CD4-positive, alpha-beta T cell treated with Interleukin-4 for 1 hour (primary cell): ENCODE data around the gene SORL1.

Source experiments
- DNase-seq, 2 donors: peaks; one replicate each; pipeline ENCODE4 v3.0.0-alpha.2; 2020 to 2022

Gene SORL1

DNA sequence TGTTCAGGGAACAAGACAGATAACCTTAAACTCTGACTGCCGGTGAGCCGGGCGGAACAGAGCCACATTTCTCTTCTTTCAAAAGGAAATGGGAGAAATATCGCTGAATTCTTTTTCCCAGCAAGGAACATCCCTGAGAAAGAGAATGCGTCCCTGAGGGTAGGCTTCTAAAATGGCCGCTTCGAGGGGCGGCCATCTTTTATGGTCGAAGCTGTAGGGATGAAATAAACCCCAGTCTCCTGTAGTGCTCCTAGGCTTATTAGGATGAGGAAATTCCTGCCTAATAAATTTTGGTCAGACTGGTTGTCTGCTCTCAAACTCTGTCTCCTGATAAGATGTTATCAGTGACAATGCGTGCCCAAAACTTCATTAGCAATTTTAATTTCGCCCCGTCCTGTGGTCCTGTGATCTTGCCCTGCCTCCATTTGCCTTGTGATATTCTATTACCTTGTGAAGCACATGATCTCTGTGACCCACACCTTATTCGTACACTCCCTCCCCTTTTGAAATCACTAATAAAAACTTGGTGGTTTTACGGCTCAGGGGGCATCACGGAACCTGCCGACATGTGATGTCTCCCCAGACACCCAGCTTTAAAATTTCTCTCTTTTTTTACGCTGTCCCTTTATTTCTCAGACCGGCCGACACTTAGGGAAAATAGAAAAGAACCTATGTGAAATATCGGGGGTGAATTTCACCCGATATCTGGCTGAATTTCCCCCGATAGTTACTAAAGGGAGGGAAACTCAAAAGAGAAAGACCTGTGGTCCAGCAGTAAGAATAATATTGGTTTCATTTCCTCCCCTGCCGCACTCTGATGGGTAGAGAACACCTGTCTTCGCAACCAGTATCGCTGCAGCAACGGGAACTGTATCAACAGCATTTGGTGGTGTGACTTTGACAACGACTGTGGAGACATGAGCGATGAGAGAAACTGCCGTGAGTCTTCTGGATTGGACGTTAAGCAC is 117.5 kb downstream of the SORL1 start:
- peak in 1 of 2 donors; percentile 60 for DNase-seq

GRCh38 chr11:121570453-121570852 is 118.3 kb downstream of the SORL1 start:
- DNase-seq, result no peak

DNA sequence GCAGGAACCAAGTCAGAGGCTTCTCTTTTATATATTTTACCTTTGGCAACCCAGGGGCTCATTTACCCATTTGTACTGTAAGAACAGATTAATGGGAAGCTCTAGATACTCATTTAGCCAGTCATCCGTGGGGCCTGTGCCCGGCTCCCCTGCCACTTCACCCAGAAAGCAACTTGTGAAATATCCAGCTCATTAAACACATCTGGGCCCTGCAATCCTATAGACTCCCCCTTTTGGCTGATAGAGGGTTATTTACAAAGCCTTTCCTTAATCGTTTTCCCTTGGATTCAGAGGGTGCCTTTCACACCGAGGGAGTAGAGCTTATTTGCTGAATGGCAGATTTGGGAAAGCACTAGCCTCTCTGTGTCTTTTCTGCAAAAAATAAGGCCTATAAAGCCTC is 119.4 kb downstream of the SORL1 start:
- DNase-seq, result no peak

DNA sequence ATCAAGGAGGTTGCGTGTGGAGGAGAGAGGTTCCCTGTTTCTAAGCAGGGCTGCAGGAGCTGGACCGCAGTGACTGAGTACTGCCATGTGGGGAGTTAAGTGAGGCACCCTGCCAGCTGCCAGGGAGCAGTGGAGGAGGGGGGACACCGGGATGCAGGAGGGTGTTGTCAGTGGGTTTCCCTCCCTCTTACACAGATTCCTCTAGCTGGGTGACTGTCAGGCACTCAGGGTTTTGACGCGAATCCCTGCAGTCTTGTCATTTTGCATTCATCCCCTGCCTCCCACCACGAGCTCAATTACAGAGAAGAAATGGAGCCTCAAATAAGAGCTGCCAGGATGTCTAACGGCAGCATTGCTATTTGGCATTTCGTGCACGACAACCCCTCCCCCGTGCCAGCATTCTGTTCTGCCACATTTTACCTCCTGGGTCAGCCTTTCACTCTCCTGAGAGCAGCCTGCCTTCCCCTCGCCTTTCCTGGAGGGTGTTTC is 120.5 kb downstream of the SORL1 start:
- no peak for DNase-seq

DNA sequence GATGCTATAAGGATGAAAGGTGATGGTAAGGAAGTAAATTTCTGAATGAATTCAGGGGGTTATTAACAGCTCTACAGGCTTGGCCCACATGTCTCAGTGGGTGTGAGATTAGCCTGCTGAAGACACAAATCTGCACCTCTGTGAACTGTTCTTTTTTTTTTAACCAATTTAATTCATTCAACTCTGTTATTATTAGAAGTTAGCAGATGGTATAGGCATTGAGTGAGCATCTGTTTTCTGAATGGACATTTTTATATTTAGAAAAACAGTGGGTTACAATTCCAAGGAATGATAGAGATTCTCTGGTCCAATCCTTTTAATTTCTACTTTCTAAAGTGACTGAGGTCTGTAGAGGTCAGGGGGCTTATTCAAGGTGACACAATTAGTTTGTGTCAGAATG is 122.7 kb downstream of the SORL1 start:
- no peak for DNase-seq

DNA sequence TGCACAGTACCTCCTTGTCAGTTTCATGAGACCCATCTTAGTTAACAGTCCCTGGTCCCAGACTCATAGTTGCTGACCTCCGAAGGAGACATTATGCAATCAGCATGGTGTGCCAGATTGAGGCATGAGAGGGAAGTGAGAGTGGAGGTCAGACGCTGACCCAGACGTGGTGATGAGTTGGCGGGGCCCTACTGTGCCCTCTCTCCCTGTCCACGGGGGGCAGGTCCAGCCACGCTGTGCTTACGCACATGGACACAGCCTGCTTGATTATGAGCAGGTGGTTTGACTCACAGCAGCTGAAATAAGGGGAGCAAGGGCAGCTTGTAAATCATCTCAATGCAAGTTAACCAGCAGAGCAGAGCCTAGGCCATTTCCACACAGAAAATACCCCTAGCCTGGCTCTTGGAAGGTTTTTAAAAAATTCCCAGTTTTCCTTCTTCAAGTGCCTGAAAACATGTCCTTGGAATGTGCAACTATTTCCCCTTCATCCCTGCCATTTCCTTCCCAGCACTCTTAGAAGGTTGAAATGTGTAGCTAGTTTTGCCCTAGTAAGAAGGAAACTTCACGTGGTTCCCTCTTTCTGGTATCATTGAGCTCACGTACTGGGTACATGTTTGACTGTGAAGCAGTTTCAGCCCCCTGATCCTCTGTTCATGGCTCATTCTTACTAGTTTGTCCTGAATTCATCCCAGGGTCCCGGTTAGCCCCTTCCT is 123.3 kb downstream of the SORL1 start:
- DNase-seq, result peak; percentile 14 to 80

DNA sequence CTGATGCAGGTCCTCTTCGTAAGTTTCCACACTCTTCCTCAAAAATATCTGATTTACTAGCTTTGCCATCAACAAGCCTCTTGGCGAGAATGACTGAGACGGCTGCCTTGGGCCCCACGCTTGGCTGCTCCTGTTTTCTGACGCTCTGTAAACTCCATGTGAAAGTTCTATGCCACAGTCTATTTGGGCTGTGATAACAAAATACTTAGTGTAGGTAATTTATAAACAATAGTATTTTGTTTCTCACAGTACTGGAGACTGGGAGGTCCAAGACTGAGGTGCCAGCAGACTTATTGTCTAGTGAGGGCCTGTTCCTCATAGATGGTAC is 123.8 kb downstream of the SORL1 start:
- no peak for DNase-seq

DNA sequence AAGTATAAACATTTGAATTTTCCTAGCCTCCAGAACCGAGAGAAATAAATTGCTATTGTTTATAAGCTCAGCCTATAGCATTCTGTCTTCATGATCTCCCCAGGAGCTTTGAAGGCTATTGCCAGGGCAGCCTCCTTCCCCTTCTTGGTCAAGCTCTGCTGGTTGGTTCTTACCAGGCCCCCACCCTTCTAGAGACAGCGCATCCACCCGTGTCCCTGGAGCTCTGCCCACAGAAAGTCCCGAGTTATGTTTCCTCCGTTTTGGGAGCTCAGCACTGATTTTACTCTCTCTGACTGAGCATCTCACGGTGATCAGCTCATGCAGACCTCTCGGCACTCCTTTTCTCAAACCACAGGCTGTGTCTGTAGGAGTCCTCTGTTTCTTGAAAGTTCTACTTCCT is 124.4 kb downstream of the SORL1 start:
- no peak for DNase-seq

GRCh38 chr11:121577106-121577848 is 125.2 kb downstream of the SORL1 start:
- DNase-seq, result no peak

GRCh38 chr11:121578251-121578976 is 126.3 kb downstream of the SORL1 start:
- no peak for DNase-seq

- DNase-seq, result no peak
Observed at GRCh38 chr11:121580154-121580553, 128.0 kb downstream of the SORL1 start.

DNA sequence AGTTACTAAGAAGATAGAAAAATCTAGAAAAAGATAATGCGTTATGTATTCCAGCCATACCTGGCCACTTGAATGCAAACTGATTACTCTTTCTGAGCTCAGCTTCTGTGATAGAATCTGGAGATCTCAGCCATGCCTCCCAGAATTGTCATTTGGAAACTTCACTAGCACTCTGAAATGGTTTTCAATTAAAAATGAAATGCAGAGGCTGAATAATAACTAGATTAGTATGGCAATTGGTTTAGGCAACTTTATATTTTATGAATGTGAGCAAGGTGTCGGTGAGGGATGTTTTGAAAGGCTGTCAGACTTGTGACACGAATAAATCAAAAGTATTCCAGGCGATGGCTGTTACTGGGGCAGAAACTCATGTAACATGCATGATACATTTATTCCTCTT is 129.5 kb downstream of the SORL1 start:
- no peak for DNase-seq

- peak in 1 of 2 donors; percentile 16 for DNase-seq
Observed at GRCh38 chr11:121582296-121582695, 130.2 kb downstream of the SORL1 start.

DNA sequence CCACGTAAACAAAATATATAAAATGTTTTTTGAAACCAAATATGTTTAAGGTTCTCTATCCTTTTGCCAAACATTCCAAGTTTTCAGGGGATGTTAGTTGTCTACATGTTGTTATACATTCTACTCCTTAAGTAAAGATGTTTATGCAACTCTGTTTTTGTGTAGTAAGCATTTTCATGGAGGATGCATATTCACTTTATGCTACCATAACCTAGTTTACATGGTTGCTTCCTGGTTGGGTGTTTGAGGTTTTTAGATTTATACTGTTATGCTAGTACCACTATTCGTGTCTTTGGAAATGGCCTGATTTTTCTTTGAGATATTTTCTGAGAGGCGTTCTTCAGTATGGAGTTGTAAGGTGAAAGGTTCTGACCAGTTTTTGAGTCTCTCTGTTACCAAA is 131.7 kb downstream of the SORL1 start:
- DNase-seq, result no peak

DNA sequence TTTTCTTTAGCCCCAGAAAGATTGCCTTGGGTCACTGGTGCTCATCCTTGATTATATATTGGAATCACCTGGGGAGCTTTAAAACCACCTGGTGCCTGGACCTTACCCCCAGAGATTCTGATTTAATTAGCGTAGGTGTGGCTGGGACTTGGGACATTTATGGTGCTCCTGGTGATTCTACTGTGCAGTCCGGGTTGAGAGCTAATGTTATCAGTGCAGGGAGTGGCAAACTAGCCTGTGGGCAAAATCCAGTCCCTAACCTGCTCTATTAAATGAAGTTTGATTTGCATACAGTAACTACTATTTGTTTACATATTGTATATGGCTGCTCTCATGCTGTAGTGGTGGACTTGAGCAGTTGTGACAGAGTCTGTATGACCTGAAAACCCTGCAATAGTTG is 134.6 kb downstream of the SORL1 start:
- DNase-seq, result no peak

DNA sequence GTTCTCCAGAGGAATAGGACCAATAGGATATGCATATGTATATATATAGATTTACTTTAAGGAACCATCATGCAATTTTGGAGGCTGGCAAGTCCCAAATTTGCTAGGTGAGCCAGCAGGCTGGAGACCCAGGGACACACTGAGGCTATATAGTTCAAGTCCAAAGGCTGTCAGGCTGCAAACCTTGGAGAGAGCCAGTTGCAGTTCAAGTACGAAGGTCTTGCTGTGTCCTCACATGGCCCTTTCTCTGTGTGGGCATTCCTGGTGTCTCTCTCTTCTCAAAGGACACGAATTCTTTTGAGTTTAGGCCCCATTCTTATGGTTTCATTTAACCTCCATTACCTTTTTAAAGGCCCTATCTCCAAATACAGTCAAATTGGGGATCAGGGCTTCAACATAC is 135.1 kb downstream of the SORL1 start:
- no peak for DNase-seq

DNA sequence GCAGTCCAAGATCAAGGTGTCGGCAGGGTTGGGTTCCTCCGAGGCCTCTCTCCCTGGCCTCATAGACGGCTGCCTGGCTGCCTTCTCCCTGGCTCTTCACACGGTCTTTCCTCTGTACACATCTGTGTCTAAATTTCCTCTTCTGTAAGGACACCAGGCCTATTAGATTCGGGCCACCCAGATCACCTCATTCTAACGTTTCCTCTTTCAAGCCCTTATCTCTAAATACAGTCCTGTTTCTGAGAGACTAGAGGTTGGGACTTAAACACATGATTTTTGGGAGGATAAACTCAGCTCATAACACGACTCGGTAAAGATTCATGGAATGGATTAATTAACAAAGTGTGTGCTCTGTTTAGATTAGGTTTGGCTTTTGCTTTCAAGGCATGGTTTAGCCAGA is 136.6 kb downstream of the SORL1 start:
- no peak for DNase-seq

DNA sequence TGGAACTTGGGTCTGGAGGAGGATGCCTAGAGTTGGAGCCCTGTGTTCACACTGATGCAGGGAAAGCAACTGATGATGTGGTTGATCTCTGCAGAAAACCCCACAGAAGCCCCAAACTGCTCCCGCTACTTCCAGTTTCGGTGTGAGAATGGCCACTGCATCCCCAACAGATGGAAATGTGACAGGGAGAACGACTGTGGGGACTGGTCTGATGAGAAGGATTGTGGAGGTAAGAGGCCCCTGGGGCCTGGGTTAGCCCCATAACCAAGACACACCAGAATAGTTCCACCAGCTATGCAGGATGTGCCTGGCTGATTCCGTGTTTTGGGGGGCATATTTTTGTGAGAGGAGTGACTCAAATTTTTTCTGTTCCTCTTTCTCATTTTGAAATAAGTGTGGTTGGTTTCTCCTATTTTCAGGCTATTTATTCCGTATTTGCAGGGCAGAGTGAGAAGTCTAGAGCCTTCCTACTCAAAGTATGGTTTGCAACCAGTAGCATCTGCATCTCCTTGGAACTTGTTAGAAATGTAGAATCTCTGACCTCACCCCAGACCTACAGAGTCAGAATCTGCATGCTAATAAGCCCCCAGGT is 137.9 kb downstream of the SORL1 start:
- DNase-seq, result peak in 1 of 2 donors; percentile 20

DNA sequence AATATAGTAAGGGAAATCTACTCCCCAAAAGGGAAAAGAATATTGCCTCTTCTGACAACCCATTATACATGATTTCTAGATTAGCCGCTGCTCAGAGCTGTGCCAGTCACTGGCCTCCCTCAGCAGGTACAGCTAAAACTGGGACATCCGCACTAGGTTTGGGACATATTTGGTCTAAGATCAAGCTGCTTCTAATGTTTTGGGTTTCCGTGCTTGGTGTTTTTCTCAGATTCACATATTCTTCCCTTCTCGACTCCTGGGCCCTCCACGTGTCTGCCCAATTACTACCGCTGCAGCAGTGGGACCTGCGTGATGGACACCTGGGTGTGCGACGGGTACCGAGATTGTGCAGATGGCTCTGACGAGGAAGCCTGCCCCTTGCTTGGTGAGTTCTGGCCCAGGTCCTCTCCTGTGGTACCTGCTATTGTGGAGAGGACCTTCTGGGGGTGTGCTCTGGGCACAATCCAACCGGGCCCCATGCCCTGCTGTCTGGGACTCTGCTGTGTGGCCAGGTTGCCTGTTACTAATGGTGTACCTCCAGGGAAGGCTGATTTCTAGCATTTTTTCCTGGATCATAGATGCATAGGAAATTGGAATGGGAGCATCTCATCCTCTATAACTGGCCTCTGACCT is 138.8 kb downstream of the SORL1 start:
- no peak for DNase-seq

GRCh38 chr11:121591405-121592033 is 139.4 kb downstream of the SORL1 start:
- DNase-seq, result peak; percentile 78 to 85

GRCh38 chr11:121592708-121593107 is 140.6 kb downstream of the SORL1 start:
- DNase-seq, result no peak
